GM19035 (cell line): ENCODE results near the gene RGS18.
"Not testable (repeated sequence)": the region's sequence is repeated elsewhere in the genome, so short reads cannot be mapped to it uniquely, and the experiment has no call there.

ENCODE experiments used
- ATAC-seq: cut with Tn5 transposase; IDR thresholded peaks from one replicate; pipeline ENCODE4 v1.9.1; 2021; ENCODE audit not compliant: unreplicated experiment

The RGS18 gene

GRCh38 chr1:192165002-192165401 is 6.7 kb downstream of the RGS18 start:
- ATAC-seq, result not testable (repeated sequence)

DNA sequence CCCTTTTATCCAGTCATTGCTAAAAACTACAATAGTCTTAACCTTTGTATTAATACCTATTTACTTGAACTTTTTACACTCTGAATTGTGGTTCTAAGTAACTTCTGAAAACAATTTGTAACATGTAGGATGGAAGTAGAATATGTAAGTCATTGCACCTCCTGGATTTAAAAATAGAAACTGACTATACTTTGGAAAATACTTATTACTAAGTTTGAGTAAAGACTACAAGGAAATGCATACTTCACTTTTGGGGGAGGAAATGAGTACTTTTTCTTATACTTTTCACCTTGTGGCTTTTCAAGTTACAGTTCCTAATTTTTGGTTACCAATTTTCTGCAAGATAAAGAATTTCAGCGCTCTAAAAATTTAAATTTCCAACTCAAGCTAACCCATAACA is 8.7 kb downstream of the RGS18 start:
- ATAC-seq, result no peak

GRCh38 chr1:192167911-192168700 is 9.8 kb downstream of the RGS18 start:
- ATAC-seq, result no peak

DNA sequence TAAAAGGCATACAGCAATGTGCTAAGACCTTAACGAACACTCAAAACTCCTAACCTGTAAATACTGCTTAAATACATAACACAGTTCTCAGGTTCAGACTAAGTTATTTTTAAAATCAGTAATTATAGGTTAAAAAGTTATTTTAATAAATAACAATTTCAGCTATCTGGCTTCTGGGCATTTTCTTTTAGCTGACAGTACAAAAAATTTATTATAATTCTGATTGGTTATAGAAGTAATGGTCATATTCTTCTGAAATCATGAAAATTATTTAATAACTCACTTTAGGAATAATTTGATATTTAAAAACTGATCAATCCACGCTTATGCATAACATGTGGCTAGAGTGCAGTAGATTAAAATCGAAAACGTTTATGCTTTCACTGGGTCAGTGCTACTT is 10.7 kb downstream of the RGS18 start:
- no peak for ATAC-seq

- no peak for ATAC-seq
These were observed 12.1 kb downstream of the RGS18 start for GRCh38 chr1:192170196-192170984.

DNA sequence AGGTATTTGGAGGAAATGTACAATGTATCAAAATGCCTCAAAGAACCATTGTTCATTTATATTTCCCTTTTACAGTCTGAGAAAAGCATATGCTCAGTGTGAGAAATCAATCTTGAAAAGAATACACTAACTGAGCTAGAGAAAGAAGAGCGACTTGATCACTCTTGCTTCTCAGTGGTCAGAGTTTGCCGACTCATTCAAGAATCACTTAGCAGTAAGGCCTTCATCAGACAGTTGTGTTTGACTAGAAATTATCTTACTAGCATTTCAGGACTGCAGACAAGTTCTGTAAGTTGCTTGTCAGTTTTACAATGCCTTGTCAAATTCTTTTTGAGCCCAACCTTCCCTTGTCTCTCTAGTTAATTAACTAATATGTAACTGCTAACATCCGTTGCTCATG is 12.9 kb downstream of the RGS18 start:
- ATAC-seq, result no peak

- ATAC-seq, result no peak
These were observed 17.7 kb downstream of the RGS18 start for GRCh38 chr1:192175971-192176370.

DNA sequence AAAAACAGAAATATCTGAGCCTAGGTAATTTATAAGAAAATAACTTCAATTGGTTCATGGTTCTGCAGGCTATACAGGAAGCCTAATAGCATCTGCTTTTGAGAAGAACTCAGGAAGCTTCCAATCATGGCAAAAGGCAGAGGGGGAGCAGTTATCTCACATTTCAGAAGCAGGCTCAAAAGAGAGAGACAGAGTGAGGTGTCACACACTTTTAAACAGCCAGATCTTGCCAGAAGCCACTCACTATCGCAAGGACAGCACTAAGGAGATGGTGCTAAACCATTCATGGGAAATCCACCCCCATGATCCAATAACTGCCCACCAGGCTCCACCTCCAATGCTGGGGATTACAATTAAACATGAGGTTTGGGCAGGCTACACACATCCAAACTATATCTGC is 25.5 kb downstream of the RGS18 start:
- no peak for ATAC-seq

GRCh38 chr1:192186197-192186596 is 27.9 kb downstream of the RGS18 start:
- no peak for ATAC-seq

- no peak for ATAC-seq
These were observed 31.8 kb downstream of the RGS18 start for GRCh38 chr1:192190066-192190465.

GRCh38 chr1:192201303-192201702 is 43.0 kb downstream of the RGS18 start:
- ATAC-seq, result no peak

DNA sequence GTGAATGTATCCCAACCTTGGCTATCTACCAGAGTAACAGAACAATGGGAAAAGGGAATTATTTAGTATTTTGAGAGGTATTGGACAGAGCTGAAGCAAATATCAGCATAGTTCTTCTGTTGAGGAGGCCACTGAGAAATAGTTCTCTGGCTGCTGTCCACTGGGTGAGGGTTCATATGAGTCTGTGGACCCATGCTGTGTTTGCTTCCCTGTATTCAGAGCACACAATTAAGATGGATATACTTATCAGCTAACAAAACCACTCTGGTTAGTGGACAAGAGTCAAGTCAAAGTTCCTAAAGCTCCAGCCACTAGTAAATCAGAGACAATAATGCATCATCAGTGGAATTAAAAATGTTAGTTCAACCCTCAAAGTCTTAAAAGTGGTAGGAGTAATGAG is 66.1 kb downstream of the RGS18 start:
- no peak for ATAC-seq

GRCh38 chr1:192224846-192225245 is 66.6 kb downstream of the RGS18 start:
- no peak for ATAC-seq

DNA sequence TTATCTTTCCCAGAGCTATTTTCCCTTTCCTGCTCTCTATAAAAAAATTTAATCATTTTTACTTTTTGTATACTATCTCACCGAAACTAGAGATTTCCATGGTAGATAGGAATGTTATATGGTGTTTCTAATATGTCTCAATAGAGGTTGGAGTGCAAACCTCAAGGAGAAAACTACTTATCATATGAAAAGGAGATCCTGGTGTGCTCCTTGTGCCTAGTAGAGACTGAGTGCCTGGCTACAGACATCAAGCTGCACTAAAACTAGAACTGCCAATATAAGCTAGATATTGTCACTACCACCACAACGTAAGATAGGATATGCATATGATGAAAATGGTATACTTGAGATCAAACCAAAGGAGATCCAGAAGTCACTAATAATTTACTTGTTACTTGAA is 67.0 kb downstream of the RGS18 start:
- ATAC-seq, result no peak

DNA sequence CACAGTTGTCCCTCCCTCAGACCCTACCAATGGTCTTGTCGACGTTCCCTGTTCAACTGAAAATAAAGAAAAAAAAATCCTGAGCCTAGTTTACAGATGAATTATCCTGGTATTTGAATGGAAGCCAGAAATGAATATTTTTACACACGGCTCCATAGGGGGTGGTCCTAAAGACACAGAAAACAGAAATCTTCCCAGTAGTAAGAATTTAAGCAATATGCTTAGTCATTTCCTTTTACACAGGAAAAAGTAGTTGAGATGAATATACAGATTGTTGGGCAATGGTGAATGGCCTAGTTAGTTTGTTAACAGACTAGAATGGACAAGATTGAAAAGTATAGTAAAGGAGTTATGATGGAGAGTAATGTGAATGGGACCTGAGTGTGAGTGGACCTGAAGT is 67.4 kb downstream of the RGS18 start:
- ATAC-seq, result no peak

GRCh38 chr1:192227330-192227729 is 69.1 kb downstream of the RGS18 start:
- ATAC-seq, result no peak

DNA sequence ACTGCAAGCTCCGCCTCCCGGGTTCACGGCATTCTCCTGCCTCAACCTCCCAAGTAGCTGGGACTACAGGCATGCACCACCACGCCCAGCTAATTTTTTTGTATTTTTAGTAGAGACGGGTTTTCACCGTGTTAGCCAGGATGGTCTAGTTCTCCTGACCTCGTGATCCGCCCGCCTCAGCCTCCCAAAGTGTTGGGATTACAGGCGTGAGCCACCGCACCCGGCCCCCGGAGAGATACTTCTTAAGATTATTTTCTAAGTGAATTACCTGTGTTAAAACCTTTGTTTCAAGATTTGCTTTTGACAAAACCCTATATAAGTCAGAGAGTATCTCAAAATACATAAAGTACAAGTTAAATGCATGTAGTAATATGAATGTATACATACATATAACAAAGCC is 69.7 kb downstream of the RGS18 start:
- not testable (repeated sequence) for ATAC-seq

DNA sequence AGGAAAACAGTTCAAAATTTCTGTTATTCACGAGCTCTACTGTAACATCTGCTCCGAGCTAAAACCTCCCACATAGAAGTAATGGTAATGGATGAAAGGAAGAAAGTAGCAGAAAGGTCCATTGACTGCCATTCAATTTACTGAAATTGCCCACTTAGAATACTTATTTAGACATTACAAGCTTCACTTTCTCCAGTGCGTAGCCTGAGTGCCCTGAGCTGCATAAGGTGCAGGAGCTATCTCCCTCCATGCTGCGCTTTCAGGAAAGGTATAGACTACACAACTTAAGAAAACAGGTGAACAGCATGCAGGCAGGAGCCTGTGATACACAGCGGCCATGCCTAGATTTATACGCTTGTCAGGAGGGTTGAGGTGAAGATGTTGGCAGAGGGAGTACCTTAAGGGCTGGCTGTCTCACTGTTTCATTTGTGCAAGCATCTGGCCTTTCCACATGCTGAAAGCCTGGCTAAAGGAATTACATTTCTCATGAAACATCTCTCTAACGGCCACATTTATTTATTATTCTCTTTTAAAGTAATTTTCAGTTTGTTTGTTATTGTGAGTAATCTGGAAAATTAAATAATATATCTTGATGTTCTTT is 74.7 kb downstream of the RGS18 start:
- ATAC-seq, result no peak

- ATAC-seq, result no peak
These were observed 76.9 kb downstream of the RGS18 start for GRCh38 chr1:192235127-192235526.
